Measurements from ENCODE around the gene TIMP2. TPM values are rescaled to one million over a fixed set of nuclear protein-coding genes. Genes with fewer than 3 reads are reported as not detected.
"Not testable (repeated sequence)": the region's sequence is repeated elsewhere in the genome, so short reads cannot be mapped to it uniquely, and the experiment has no call there.

The TIMP2 gene
- total RNA-seq, 1 experiment from 2014 or later = 37.5 TPM

- no peak for DNase-seq (ENCODE audit: low spot score)
- in situ Hi-C loops (cut with HindIII; ENCODE audit: low sequenced_read_pairs) = no loop called here
Measured at GRCh38 chr17:78878871-78879527, 46.2 kb downstream of the TIMP2 start.

GRCh38 chr17:78878261-78878660 is 46.9 kb downstream of the TIMP2 start:
- in situ Hi-C loops (cut with HindIII; ENCODE audit: low sequenced_read_pairs) = no loop called here
- DNase-seq (ENCODE audit: low spot score) = no peak

- in situ Hi-C loops (cut with HindIII; ENCODE audit: low sequenced_read_pairs) = not testable (repeated sequence)
- peak; percentile 68 for DNase-seq (ENCODE audit: low spot score)
Measured at GRCh38 chr17:78876954-78877517, 48.2 kb downstream of the TIMP2 start.

- no peak for DNase-seq (ENCODE audit: low spot score)
- in situ Hi-C loops (cut with HindIII; ENCODE audit: low sequenced_read_pairs) = no loop called here
Measured at GRCh38 chr17:78876094-78876597, 49.0 kb downstream of the TIMP2 start.

- in situ Hi-C loops (cut with HindIII; ENCODE audit: low sequenced_read_pairs) = no loop called here
Measured at GRCh38 chr17:78875363-78876093, 49.7 kb downstream of the TIMP2 start.

GRCh38 chr17:78873519-78874340 is 51.5 kb downstream of the TIMP2 start:
- no peak for DNase-seq (ENCODE audit: low spot score)
- in situ Hi-C loops (cut with HindIII; ENCODE audit: low sequenced_read_pairs) = no loop called here

More at GRCh38 chr17:78875363-78876093, 49.7 kb downstream of the TIMP2 start:
- DNase-seq (ENCODE audit: low spot score) = no peak

- in situ Hi-C loops (cut with HindIII; ENCODE audit: low sequenced_read_pairs) = no loop called here
- DNase-seq (ENCODE audit: low spot score) = no peak
Measured at GRCh38 chr17:78872486-78872885, 52.7 kb downstream of the TIMP2 start.

- DNase-seq (ENCODE audit: low spot score) = no peak
- in situ Hi-C loops (cut with HindIII; ENCODE audit: low sequenced_read_pairs) = no loop called here
Measured at GRCh38 chr17:78870621-78871020, 54.6 kb downstream of the TIMP2 start.

GRCh38 chr17:78868391-78868790 is 56.8 kb downstream of the TIMP2 start:
- in situ Hi-C loops (cut with HindIII; ENCODE audit: low sequenced_read_pairs) = no loop called here
- no peak for DNase-seq (ENCODE audit: low spot score)

GRCh38 chr17:78867046-78867445 is 58.1 kb downstream of the TIMP2 start:
- in situ Hi-C loops (cut with HindIII; ENCODE audit: low sequenced_read_pairs); DNase-seq (ENCODE audit: low spot score): not testable (repeated sequence)

- peak; percentile 82 for DNase-seq (ENCODE audit: low spot score)
- in situ Hi-C loops (cut with HindIII; ENCODE audit: low sequenced_read_pairs) = no loop called here
Measured at GRCh38 chr17:78865682-78866390, 59.4 kb downstream of the TIMP2 start.

GRCh38 chr17:78864117-78864516 is 61.1 kb downstream of the TIMP2 start:
- in situ Hi-C loops (cut with HindIII; ENCODE audit: low sequenced_read_pairs) = no loop called here
- no peak for DNase-seq (ENCODE audit: low spot score)

- no peak for DNase-seq (ENCODE audit: low spot score)
- in situ Hi-C loops (cut with HindIII; ENCODE audit: low sequenced_read_pairs) = no loop called here
Measured at GRCh38 chr17:78862073-78863023, 62.8 kb downstream of the TIMP2 start.

- in situ Hi-C loops (cut with HindIII; ENCODE audit: low sequenced_read_pairs) = no loop called here
- no peak for DNase-seq (ENCODE audit: low spot score)
Measured at GRCh38 chr17:78861229-78861628, 64.0 kb downstream of the TIMP2 start.

- in situ Hi-C loops (cut with HindIII; ENCODE audit: low sequenced_read_pairs) = no loop called here
- DNase-seq (ENCODE audit: low spot score) = no peak
Measured at GRCh38 chr17:78859051-78859450, 66.1 kb downstream of the TIMP2 start.

GRCh38 chr17:78857266-78857665 is 67.9 kb downstream of the TIMP2 start:
- in situ Hi-C loops (cut with HindIII; ENCODE audit: low sequenced_read_pairs) = no loop called here
- DNase-seq (ENCODE audit: low spot score) = no peak

- no peak for DNase-seq (ENCODE audit: low spot score)
- in situ Hi-C loops (cut with HindIII; ENCODE audit: low sequenced_read_pairs) = no loop called here
Measured at GRCh38 chr17:78855561-78856165, 69.5 kb downstream of the TIMP2 start.
